ENCODE results near the gene RPS6KL1.

DNA sequence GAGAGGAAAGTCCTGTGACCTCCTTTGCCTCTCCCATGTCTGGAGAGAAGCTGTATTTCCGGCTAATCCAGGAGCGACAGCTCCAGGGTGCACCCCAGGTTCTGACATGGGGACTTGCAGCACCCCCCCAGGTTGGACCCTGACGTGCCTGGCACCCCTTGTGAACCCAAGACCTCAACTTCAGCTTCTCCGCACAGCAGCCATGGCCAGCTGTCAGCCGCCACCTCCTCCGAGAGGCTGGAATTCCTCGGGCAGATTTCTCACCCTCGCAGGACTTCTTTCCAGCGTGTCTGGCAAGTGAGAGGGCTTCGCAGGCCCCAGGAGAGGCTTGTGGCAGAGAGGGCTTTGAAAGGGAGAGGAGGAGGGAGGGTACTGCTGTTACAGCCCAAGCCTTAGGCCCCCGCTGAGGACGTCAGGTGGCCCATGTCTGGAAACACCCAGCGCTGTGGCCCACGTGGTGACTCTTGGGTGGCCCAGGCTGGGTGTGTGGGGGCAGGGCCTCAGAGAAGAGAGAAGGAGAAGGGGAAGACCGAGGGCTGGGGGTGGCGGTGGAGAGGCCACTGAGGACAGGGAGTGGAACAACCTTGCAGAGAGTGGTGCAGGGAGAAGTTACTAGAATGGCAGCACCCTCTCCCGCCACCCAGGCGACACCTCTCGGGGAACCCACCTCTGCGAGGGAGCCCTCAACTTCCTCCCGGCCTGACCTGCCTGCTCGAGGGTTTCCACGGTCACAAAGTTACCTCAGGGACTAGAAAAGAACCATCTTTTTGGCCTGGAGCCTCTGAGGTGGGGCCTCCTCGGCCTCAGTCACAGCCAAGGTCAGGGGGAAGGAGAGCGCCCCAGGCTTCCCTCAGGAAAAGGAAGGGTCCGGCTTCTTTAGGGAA is 11.7 kb upstream of the RPS6KL1 start:
- TF ChIP-seq EZH2phosphoT487 (IDR thresholded peaks at IDR 0.05; ENCODE audit: borderline replicate concordance, low read length) (no peak), EZH2 (IDR thresholded peaks at IDR 0.05; ENCODE audit: low read length, unreplicated experiment) (no peak)
